ENCODE results near the gene STK32C.

DNA sequence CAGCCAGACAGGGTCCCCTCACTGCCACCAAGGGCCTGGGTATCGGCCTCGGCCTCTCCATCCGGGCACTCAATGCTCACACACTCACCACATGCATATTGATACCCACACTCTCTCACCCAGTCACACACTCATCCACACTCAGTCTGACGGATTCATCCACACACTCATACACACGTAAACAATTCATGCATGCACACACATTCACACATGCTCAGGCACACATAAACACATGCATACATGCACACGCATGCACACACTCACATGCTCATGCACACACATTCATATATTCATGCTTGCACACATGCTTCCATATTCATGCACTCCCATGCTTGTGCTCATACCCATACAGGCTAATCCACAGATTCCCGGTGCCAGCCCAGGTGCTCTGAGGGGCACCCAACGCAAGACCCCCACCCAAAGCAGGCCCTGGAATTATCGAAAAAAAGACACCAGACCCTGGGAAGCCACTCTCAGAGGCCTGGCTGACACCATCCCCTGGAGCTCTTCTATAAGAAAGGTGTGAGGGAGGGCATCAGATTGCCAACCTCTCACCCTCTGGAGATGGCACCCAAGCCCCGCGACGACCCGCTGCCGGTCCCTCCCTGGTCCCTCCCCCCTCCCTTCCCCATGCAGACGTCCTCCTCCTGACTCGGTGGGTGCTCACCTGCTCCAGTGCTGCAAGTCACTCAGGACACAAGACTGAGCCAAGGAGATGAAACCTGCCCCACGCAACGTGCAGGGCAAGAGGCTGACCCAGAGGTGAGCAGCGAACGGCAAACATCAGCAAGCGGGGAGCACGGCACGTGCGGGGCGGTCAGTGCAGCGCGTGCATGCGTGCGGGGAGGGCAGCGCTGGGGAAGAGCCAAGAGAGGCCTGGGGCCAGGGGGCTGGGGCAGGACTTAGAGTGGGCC lies 15.2 kb downstream of the STK32C start:
- TF ChIP-seq FOXM1 (IDR thresholded peaks at IDR 0.05; ENCODE audit: borderline replicate concordance) (no peak), ARNT (IDR thresholded peaks at IDR 0.05) (no peak), BHLHE40 (IDR thresholded peaks at IDR 0.05; ENCODE audit: borderline replicate concordance) (no peak), SP1 (IDR thresholded peaks at IDR 0.05) (no peak), CTBP1 (IDR thresholded peaks at IDR 0.05; ENCODE audit: borderline replicate concordance) (no peak)

All from HEK293T (cell line).